Measurements from ENCODE around the gene TRIO.

DNA sequence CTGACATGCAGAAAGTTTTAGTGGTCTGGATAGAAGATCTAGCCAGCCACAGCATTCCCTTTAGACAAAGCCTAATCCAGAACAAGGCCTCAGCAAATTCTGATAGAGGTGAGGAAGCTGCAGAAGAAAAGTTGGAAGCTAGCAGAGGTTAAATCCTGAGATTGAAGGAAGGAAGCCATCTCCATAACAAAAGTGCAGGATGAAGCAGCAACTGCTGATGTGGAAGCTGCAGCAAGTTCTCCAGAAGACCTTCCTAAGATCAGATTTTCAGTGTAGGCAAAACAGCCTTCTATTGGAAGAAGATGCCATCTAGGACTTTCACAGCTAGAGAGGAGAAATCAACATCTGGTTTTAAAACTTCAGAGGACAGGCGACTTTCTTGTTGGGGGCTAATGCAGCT is 77.5 kb downstream of the TRIO start:
- TF ChIP-seq CTCF (IDR thresholded peaks at IDR 0.05; ENCODE audit: low read depth, low read length, poor library complexity, severe bottlenecking) = no peak
- TF ChIP-seq EZH2phosphoT487 (IDR thresholded peaks at IDR 0.05; ENCODE audit: borderline replicate concordance, low read length) = no peak
